CD4-positive, alpha-beta T cell (primary cell): ENCODE data around the gene BCAR3. TPM values are rescaled to one million over a fixed set of nuclear protein-coding genes. Genes with fewer than 3 reads are reported as not detected.

Experiments used
- ATAC-seq: fragments of 200-7000 bp; cut with Tn5 transposase; one replicate; pipeline ENCODE4 v1.10.0; 2022; ENCODE audit warnings: mild to moderate bottlenecking; ENCODE audit not compliant: poor library complexity
- CTCF ChIA-PET: fragments of 350-600 bp; sonication (Branson Sonifier 250); formaldehyde crosslinking; loops from one replicate; lab custom pipeline; 2021; ENCODE audit warnings: antibody characterized with exemption, inconsistent platforms; lab: Charles Lee
- POLR2A ChIA-PET: fragments of 350-600 bp; sonication (Branson Sonifier 250); formaldehyde crosslinking; loops from one replicate; lab custom pipeline; 2021; ENCODE audit warnings: antibody characterized with exemption, inconsistent platforms; lab: Charles Lee
- DNase-seq, 14 experiments: peaks; one replicate each; pipeline ENCODE4 v3.0.0-alpha.2; 2013 to 2020; ENCODE audit warnings: mixed read lengths in 2 of 14
- H3K27ac ChIP-seq, 2 donors: one replicate each; pipeline versions ENCODE4 v1.5.1 to v1.7.0; 2013; ENCODE audit warnings: low read length in 2 of 2, low read depth in 1 of 2, mild to moderate bottlenecking in 1 of 2
- H3K27me3 ChIP-seq, 2 experiments: 1 replicate in 1 of 2; 2 replicates in 1 of 2; pipeline versions ENCODE4 v1.6.1 to v1.7.0; 2013; ENCODE audit warnings: low read length in 2 of 2, control low read depth in 1 of 2, mild to moderate bottlenecking in 1 of 2, moderate library complexity in 1 of 2; ENCODE audit not compliant: insufficient read depth in 2 of 2, control insufficient read depth in 1 of 2
- H3K36me3 ChIP-seq: one replicate; pipeline ENCODE4 v1.6.1; 2013; ENCODE audit warnings: low read length, control low read depth; ENCODE audit not compliant: insufficient read depth
- H3K4me1 ChIP-seq: one replicate; pipeline ENCODE4 v1.6.1; 2013; ENCODE audit warnings: low read length, control low read depth; ENCODE audit not compliant: insufficient read depth
- H3K4me3 ChIP-seq: one replicate; pipeline ENCODE4 v1.5.1; 2013; ENCODE audit warnings: mild to moderate bottlenecking, low read length, moderate library complexity
- H3K9me3 ChIP-seq, 2 experiments: 1 replicate in 1 of 2; 2 replicates in 1 of 2; pipeline versions ENCODE4 v1.6.1 to v1.7.0; 2013; ENCODE audit warnings: low read length in 2 of 2, mild to moderate bottlenecking in 2 of 2, control low read depth in 1 of 2, moderate library complexity in 1 of 2; ENCODE audit not compliant: control insufficient read depth in 1 of 2, insufficient read depth in 1 of 2
- H3K27ac Mint-ChIP-seq: one replicate; pipeline ENCODE4 v1.8.0; 2020; ENCODE audit warnings: mixed read lengths
- H3K27me3 Mint-ChIP-seq: one replicate; pipeline ENCODE4 v1.8.0; 2021; ENCODE audit warnings: mixed read lengths
- H3K36me3 Mint-ChIP-seq: one replicate; pipeline ENCODE4 v1.8.0; 2021; ENCODE audit warnings: low read depth, mixed read lengths
- H3K4me1 Mint-ChIP-seq: one replicate; pipeline ENCODE4 v1.8.0; 2021; ENCODE audit warnings: low read depth, mixed read lengths
- H3K4me3 Mint-ChIP-seq: one replicate; pipeline ENCODE4 v1.8.0; 2020; ENCODE audit warnings: mild to moderate bottlenecking, mixed read lengths
- H3K9me3 Mint-ChIP-seq: one replicate; pipeline ENCODE4 v1.8.0; 2020; ENCODE audit warnings: mixed read lengths
- CTCF ChIP-seq: fragments of 200-600 bp; IDR thresholded peaks from one replicate; pipeline ENCODE4 v1.8.0; 2022; ENCODE audit warnings: antibody characterized with exemption, mild to moderate bottlenecking
- intact Hi-C, 2 experiments: fragments of 100-400 bp; cut with DNase I in 1 of 2; cut with micrococcal nuclease in 1 of 2; formaldehyde crosslinking; loops; one replicate each; pipeline versions ENCODE4 v1.15.1 to v1.9.0; 2023 to 2025; cut with DNase I, micrococcal nuclease
- total RNA-seq, 174 experiments: library from RNA in 2 of 174; stranded (reverse) in 2 of 174; gene quantifications; one replicate each; pipeline ENCODE4 v1.2.3 and lab custom pipeline; 2021 to 2026

Gene BCAR3
- total RNA-seq, 2 experiments from 2014 or later, result 0.47 to 0.92 TPM

- no peaks in the 10 kb centered on the region for H3K9me3 Mint-ChIP-seq
- Histone ChIP-seq H3K9me3 (no peaks in the 10 kb centered on the region), H3K27me3 (no peaks in the 10 kb centered on the region), H3K27ac (no peak overlapping the region), H3K36me3 (no peaks in the 10 kb centered on the region), H3K4me3 (no peak overlapping the region), H3K4me1 (peaks cover 10% of the 10 kb centered on the region)
- H3K27ac Mint-ChIP-seq, result no peak overlapping the region
- DNase-seq (no peak), ATAC-seq (no peak)
- intact Hi-C loops, result no loop called here
- POLR2A ChIA-PET, result no interaction called here
- H3K4me3 Mint-ChIP-seq, result no peak overlapping the region
- no peaks in the 10 kb centered on the region for H3K36me3 Mint-ChIP-seq
- H3K4me1 Mint-ChIP-seq, result peaks cover 10% of the 10 kb centered on the region
- no peaks in the 10 kb centered on the region for H3K27me3 Mint-ChIP-seq
- no peak for TF ChIP-seq CTCF
- CTCF ChIA-PET, result no interaction called here
These were observed 64.5 kb downstream of the BCAR3 start for GRCh38 chr1:93616996-93617669.

DNA sequence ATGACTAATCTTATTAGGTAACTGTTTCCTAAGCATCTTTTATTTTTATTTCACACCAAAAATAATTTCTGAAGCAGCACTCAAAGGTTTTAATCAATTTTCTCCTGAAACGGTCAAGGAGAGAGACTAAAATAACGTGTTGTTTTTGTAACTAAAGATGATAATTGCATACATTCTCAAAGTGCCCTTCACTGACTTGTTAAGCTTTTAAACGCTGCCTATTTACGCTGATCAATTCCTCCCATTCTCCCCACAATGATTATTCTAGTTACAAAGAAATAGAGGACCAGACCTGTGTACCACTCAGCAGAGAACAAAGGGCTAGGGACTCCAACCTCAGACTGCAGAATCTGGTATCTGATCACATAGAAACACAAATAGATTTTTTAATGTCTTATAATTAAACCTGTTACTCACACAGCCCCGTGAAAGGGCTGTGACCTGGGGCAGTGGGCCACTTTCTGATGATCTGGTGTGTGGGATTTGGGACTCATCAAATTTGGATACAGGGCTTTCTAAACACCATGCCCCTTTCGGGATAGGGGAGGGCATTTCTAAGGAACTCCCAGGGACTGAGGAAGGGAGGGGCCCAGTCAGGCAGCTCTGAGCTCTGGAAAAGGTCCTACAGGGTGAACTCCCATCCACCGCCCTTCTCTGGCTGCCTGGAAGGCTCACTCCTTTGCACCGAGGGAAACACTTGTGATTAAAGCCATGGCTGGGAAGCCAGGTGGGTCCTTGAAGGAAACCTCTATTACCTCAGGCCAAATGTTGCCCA, 65.2 kb downstream of the BCAR3 start:
- H3K36me3 ChIP-seq, result no peaks in the 10 kb centered on the region
- peaks cover 10% of the 10 kb centered on the region for H3K4me1 ChIP-seq
- H3K4me3 ChIP-seq, result no peak overlapping the region
- POLR2A ChIA-PET, result no interaction called here
- TF ChIP-seq CTCF, result no peak
- DNase-seq (no peak), ATAC-seq (no peak)
- Mint-ChIP-seq H3K4me3 (no peak overlapping the region), H3K9me3 (no peaks in the 10 kb centered on the region), H3K27me3 (no peaks in the 10 kb centered on the region), H3K36me3 (no peaks in the 10 kb centered on the region), H3K4me1 (peaks cover 10% of the 10 kb centered on the region), H3K27ac (no peak overlapping the region)
- H3K27me3 ChIP-seq, result no peaks in the 10 kb centered on the region
- no peaks in the 10 kb centered on the region for H3K9me3 ChIP-seq
- H3K27ac ChIP-seq, result no peak overlapping the region
- intact Hi-C loops, result no loop called here
- CTCF ChIA-PET, result no interaction called here

- Mint-ChIP-seq H3K9me3 (no peaks in the 10 kb centered on the region), H3K4me3 (no peak overlapping the region), H3K27me3 (no peaks in the 10 kb centered on the region), H3K4me1 (peaks cover 10% of the 10 kb centered on the region), H3K27ac (no peak overlapping the region), H3K36me3 (no peaks in the 10 kb centered on the region)
- ATAC-seq (no peak), DNase-seq (no peak)
- ChIA-PET POLR2A (no interaction called here), CTCF (no interaction called here)
- Histone ChIP-seq H3K36me3 (no peaks in the 10 kb centered on the region), H3K4me3 (no peak overlapping the region), H3K27me3 (no peaks in the 10 kb centered on the region), H3K27ac (no peak overlapping the region), H3K9me3 (no peaks in the 10 kb centered on the region), H3K4me1 (peaks cover 10% of the 10 kb centered on the region)
- intact Hi-C loops, result no loop called here
- TF ChIP-seq CTCF, result no peak
These were observed 66.0 kb downstream of the BCAR3 start for GRCh38 chr1:93615582-93616150.
